ENCODE results near the gene DNAJC11.
"Not testable (repeated sequence)": the region's sequence is repeated elsewhere in the genome, so short reads cannot be mapped to it uniquely, and the experiment has no call there.

DNAJC11 gene

GRCh38 chr1:6648556-6648955 is 53.1 kb downstream of the DNAJC11 start:
- no peak for DNase-seq

GRCh38 chr1:6646499-6647148 is 55.0 kb downstream of the DNAJC11 start:
- DNase-seq = peak; percentile 51

GRCh38 chr1:6645018-6645417 is 56.6 kb downstream of the DNAJC11 start:
- DNase-seq = no peak

- DNase-seq = not testable (repeated sequence)
These were observed 60.7 kb downstream of the DNAJC11 start for GRCh38 chr1:6640867-6641266.

DNA sequence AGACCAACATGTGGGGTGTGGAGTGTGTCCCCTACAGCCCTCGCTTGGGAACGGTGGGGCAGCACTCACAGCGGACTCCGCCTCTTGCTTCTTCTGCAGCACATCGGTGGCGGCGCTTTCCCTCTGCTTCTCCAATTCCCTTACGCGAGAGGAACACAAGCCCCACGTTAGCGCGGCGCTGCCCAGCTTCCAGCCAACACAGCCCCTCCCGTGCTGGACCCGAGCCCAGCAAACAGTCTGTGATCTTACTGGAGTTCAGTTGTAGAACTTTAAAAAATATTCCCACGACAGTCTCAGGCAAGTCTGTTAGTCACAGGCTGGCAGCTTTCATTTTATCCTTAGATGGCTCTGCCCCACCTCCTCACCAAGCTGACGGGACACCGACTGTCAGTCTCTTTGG is 63.4 kb downstream of the DNAJC11 start:
- no peak for DNase-seq

- no peak for DNase-seq
These were observed 63.8 kb downstream of the DNAJC11 start for GRCh38 chr1:6637770-6638169.

- not testable (repeated sequence) for DNase-seq
These were observed 64.8 kb downstream of the DNAJC11 start for GRCh38 chr1:6636778-6637177.

DNA sequence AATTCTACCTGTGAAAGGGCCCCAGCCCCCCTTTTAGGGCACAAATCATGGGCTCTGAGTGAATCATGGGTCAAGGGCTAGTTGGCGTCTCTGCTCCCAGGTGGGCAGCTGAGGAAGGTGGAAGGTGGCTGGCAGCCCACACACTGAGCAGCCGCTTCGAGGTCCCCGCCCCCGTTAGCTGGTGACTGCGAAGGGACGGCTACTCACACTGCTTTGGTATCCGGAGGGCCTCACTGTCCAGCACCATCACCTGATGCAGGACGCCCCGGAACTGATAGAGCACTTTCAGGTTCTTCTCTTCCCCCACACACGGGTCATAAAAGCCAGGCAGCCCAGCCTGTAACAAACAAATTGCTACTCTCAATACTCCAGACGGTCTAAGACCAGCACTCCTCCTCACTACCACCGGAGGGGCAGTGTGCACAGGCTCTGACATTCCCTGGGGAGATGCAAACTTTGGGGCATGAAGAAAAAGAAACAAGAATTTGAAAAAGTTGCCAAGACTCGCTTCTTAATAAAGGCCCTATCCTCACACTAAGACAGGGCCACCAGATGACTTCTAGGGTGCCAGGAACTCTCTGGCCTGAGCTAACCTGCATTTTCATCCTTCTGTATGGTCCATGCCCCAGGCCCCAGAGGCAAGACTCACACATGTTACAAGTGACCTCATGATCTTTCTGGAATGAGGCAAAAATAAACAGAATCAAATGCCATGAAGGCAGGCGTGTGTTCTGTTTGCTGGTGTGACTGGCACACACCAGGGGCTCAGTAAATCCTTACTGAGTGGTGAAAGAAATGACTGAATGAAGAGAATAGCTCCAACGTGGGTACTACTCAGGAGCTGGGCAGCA is 65.5 kb downstream of the DNAJC11 start:
- no peak for DNase-seq

GRCh38 chr1:6635161-6635909 is 66.3 kb downstream of the DNAJC11 start:
- DNase-seq = no peak

- peak; percentile 17 for DNase-seq
These were observed 67.1 kb downstream of the DNAJC11 start for GRCh38 chr1:6634371-6635052.

DNA sequence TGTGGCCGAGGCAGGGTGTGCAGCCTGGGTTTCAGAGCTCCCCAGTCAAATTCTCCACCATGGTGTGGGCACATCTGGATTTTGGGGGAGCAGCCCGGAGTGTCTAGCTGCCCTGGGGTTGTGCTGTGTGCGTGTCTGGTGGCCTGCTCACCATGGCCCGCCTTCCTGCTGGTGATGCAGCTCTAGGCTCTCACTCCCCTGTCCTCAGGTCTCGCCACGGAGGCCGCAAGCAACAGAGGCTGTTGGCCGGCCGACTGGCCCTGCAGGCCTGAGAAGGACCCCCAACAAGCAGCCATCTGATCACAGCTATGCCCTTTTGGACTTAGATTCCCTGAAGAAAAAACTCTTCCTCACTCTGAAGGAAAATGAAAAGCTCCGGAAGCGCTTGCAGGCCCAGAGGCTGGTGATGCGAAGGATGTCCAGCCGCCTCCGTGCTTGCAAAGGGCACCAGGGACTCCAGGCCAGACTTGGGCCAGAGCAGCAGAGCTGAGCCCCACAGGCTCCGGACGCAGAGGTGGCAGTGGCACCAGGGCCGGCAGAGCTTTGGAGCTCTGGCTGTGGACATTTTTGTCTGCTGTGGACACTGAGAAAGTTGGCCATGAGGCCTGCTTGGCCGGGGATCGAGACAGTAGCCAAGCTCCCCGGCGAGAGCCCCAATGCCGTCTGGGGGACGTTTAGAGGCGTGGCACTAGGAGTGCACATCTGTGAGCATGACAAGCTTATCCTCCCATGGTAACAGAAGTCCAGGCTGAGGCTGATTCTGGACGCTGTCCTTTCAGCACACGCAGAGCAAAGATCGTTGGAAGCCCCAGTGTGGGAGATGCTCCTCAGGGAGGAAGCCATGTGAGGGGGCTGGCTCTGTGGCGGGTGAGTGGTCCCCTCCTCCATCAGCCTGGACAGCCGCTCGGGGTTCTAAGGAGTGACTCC is 68.8 kb downstream of the DNAJC11 start:
- no peak for DNase-seq

- DNase-seq = no peak
These were observed 70.6 kb downstream of the DNAJC11 start for GRCh38 chr1:6631058-6631457.

DNA sequence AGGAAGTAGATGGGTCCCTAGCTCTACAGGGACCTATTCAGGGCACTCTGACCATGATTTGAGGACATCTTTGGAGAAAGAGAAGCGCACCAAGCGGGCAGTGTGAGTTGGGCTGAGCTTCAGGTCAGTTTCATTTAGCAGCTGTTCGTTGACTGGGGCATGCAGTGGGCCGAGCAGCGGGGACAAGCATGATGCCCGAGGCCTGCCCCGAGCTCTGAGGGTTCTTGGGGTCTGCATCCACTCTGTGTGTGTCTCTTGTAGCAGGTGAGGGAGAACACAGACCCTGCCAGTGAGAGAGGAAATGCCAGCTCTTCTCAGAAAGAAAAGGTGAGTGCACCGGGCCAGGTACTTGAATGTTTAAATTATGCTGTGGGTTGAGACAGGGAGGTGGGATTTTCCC is 71.6 kb downstream of the DNAJC11 start:
- no peak for DNase-seq

DNA sequence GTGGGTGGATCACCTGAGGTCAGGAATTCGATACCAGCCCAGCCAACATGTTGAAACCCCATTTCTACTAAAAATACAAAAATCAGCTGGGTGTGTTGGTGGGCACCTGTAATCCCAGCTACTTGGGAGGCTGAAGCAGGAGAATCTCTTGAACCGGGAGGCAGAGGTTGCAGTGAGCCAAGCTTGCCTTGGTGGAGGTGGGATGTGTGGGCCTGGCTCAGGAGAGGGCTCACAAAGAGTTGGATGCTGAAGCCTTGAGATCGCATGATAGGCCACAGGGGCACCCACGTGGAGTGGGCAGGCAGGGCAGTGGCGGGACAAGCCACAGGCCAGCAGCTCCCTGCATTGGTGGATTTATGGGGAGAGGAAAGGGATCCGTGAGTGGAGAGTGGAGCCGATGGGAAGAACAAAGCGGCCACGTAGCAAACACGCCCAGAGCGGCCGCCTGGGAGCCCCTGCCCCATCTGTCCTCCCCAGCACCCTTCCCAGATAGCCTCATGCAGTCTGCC is 72.6 kb downstream of the DNAJC11 start:
- no peak for DNase-seq

- DNase-seq = no peak
These were observed 73.6 kb downstream of the DNAJC11 start for GRCh38 chr1:6627841-6628545.

GRCh38 chr1:6627031-6627430 is 74.6 kb downstream of the DNAJC11 start:
- no peak for DNase-seq

DNA sequence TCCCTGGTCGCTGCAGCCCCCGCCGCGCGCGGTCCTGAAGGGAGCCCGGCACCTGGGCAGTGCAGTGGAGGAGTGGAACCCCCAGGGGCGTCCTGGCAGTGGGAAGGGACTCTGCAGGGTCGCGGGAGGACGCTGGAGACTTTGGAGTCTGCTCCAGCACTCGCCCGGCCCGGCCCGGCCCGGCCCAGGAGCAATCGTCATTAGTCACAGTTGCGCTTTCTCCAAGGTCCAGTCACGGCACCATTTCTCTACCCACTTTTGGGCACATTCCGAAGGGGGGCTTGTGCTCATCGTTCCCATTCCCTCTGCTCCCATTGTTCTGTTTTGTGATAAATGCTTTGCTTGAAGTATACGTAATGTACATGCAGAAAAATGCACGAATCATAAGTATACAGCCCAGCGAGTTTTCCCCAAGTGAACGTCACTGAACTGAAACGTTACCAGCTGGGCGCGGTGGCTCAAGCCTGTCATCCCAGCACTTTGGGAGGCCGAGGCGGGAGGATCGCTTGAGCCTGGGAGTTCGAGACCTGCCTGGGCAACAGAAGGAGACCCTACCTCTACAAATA is 75.9 kb downstream of the DNAJC11 start:
- no peak for DNase-seq

- peak; percentile 82 for DNase-seq
These were observed 76.7 kb downstream of the DNAJC11 start, which contains the start of gene THAP3 for GRCh38 chr1:6624710-6625583. TSS of gene THAP3 (plus strand) at chr1:6624868. CDS start at chr1:6625219, 351 bp downstream.

DNA sequence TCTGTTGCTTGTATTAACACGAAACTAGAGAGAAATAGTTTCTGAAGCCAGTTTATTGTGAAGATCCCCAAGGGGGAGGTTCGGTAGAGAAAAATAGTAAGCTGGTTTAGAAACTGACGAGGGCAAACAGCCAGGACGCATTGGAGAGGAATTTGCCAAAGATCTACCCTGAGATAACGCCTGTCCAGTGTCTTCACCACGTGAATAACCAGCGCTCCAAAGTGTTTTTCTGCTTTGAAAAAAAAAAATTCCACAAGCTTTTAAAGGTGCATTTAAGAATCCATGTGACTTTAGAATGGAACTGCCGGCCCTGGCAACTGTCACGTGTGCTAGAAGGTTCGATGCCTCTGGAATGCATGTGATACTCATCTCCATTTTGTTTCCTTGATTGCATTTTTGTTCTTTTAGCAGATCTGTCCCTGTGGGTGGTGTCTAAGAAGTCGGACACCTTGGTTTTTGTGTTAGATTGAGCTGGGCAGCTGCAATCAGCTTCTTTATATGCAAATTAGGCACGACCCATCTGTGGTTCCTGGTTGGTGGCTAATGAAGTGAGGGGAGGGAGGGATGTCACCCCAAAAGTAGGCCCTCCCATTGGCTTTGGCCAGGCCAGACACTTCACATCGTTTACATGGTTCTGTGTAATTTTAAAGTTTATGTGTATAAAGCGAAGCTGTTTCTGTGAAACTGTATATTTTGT is 78.2 kb downstream of the DNAJC11 start:
- DNase-seq = no peak
